VCaP (cell line): ENCODE data around the gene ABHD2.

Experiments
- H3K27ac ChIP-seq: fragments of 450-650 bp; 2 replicates; pipeline ENCODE4 v1.5.1; 2017
- TF ChIP-seq, protein P1 (sequence below): fragments of 450-650 bp; conservative IDR thresholded peaks from 2 replicates; pipeline ENCODE4 v1.5.1; 2017; ENCODE audit warnings: mild to moderate bottlenecking, moderate library complexity

The ABHD2 gene

GRCh38 chr15:89125088-89125826, 37.0 kb downstream of the ABHD2 start:
- TF ChIP-seq, protein P1, sequence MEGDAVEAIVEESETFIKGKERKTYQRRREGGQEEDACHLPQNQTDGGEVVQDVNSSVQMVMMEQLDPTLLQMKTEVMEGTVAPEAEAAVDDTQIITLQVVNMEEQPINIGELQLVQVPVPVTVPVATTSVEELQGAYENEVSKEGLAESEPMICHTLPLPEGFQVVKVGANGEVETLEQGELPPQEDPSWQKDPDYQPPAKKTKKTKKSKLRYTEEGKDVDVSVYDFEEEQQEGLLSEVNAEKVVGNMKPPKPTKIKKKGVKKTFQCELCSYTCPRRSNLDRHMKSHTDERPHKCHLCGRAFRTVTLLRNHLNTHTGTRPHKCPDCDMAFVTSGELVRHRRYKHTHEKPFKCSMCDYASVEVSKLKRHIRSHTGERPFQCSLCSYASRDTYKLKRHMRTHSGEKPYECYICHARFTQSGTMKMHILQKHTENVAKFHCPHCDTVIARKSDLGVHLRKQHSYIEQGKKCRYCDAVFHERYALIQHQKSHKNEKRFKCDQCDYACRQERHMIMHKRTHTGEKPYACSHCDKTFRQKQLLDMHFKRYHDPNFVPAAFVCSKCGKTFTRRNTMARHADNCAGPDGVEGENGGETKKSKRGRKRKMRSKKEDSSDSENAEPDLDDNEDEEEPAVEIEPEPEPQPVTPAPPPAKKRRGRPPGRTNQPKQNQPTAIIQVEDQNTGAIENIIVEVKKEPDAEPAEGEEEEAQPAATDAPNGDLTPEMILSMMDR, result no peak
- peak overlapping the region; percentile 97 for H3K27ac ChIP-seq

DNA sequence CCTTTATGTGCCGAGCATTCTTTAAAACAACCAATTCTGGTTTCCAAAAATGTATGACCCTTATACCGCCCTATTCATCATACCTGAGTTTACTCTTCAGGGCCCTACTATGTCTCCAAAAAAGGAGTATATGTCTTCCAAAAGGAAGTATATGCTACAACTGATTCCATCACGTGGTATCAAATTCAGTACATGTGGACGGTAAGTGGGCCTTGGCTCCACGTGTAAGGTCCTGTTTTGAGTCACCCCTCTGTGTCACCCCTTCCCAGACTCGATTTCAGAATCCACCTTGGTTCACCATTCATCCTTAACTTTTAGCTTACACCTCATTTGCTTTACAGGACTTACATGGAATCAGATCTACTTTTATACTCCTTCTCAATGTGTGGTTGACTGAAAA, 37.8 kb downstream of the ABHD2 start:
- TF ChIP-seq, protein P1, result no peak

DNA sequence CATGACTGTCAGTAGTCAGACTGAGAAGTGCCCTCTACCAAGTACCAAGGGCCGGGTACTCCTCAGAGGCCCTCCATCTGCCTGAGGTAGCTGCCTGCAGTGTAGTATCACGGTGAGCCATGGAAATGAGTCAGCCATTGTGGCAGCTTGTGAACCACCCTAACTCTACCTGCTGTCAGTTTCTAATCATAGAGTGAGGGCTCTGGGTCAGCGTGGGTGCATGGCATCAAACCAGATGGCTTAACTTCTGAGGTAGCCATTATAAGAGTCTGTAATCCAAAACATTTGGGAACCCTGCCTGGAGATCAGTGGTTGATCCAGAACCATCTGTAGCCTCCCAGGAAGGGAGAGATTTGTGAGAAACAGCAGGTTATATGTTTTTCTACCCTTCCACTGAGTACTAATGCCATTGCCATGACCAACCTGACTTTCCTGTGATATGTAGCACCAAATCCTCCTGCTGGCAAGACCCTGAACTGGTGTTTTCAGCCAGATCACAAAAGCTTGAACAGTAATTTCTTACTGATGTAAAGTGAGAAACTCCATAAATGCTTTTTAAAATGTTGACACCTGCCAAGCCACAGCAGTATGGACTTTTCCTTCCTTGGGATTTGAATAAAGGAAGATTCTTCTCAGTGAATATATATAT, 38.9 kb downstream of the ABHD2 start:
- TF ChIP-seq, protein P1, result no peak; the same call in 1 of the 2 replicates

More for the DNA sequence above, 37.8 kb downstream of the ABHD2 start:
- H3K27ac ChIP-seq, result peak overlapping the region; percentile 97

GRCh38 chr15:89128320-89129122, 40.3 kb downstream of the ABHD2 start:
- peak overlapping the region; percentile 97 for H3K27ac ChIP-seq
- TF ChIP-seq, protein P1, result no peak

More for the DNA sequence above, 38.9 kb downstream of the ABHD2 start:
- H3K27ac ChIP-seq, result peak overlapping the region; percentile 97

DNA sequence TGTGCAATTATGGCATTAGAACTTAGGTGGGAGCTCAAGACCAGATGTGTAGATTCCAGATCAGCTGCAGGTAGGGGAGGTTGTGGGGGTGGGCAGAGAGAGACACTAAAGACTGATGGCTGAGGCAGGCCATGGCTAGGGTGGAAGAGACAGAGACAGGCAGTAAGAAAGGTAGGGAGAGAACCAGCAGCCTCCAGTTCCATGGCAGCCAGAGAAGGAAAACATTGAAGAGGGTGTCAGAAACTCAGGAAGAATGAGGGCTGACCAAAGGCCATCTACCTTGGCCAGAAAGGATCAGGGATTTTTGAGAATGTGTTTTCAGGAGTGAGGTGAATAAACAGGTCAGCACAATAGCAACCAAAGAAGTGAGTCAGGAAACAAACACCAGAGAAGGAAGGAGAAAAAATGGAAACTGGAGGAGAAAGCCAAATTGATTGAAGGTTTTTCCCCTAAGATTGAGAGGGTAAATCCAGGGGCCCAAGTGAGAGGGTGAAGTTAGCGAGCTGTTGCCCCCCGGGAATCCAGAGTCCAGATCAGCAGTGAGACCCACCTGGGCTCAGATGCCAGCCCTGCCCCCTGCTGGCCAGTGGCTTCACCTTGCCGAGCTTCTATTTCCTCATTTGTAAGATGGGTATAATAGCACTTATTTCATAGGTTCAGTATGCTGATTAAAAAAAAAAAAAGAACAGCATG, 41.0 kb downstream of the ABHD2 start:
- TF ChIP-seq, protein P1, result peak; percentile 94
- peak overlapping the region; percentile 97 for H3K27ac ChIP-seq

- TF ChIP-seq, protein P1, result peak; percentile 53; the same call in 1 of the 2 replicates
- peak overlapping the region; percentile 97 for H3K27ac ChIP-seq
Observed at GRCh38 chr15:89129816-89130134, 41.5 kb downstream of the ABHD2 start.
